ENCODE results near the gene PPT1.

PPT1 gene

GRCh38 chr1:40096977-40097782 lies at the start of gene PPT1:
Gene PPT1, minus strand, starts transcription at chr1:40097252. Its CDS starts 14 bp downstream, at chr1:40097238.
- H3K9me3 ChIP-seq (ENCODE audit: insufficient read depth, low read length, severe bottlenecking) = no peaks in the 10 kb centered on the region
- peak within 1 kb of the TSS; percentile 89 for H3K4me2 ChIP-seq (ENCODE audit: insufficient read depth, low read length)
- H3K4me1 ChIP-seq (ENCODE audit: insufficient read depth, low read length) = peaks cover 31% of the 10 kb centered on the region
- H3K36me3 ChIP-seq (ENCODE audit: insufficient read depth, low read length) = peaks cover 19% of the 10 kb centered on the region; the same call in 1 of the 2 replicates
- TF ChIP-seq EZH2 (IDR thresholded peaks at IDR 0.05; ENCODE audit: borderline replicate concordance, low read depth, low read length, severe bottlenecking) (no peak), CTCF (IDR thresholded peaks at IDR 0.05; ENCODE audit: borderline replicate concordance, extremely low read depth, low read length, poor library complexity, severe bottlenecking) (peak; percentile 37)
- H3K27ac ChIP-seq (ENCODE audit: low read length) = peak within 1 kb of the TSS; percentile 56
- peak; percentile 84 for DNase-seq
- ATAC-seq (ENCODE audit: insufficient read depth, low read depth) = peak; percentile 95
- H3K79me2 ChIP-seq (ENCODE audit: insufficient read depth, low read length) = peaks cover 34% of the 10 kb centered on the region
- no peaks in the 10 kb centered on the region for H4K20me1 ChIP-seq (ENCODE audit: insufficient read depth, low read length)
- H3K4me3 ChIP-seq (ENCODE audit: low read depth in 1 of 2, low read length in 2 of 2) = peak within 1 kb of the TSS; percentile 37 to 69
- peak within 1 kb of the TSS; percentile 60 for H3K9ac ChIP-seq (ENCODE audit: low read depth, low read length)
- peak within 1 kb of the TSS; percentile 95 for H2AFZ ChIP-seq (ENCODE audit: low read depth, low read length)
- no peaks in the 10 kb centered on the region for H3K27me3 ChIP-seq (ENCODE audit: insufficient read depth, low read length, poor library complexity)

- Histone ChIP-seq H3K79me2 (ENCODE audit: insufficient read depth, low read length) (no peaks in the 10 kb centered on the region), H3K4me2 (ENCODE audit: insufficient read depth, low read length) (no peak overlapping the region), H3K9ac (ENCODE audit: low read depth, low read length) (no peak overlapping the region), H4K20me1 (ENCODE audit: insufficient read depth, low read length) (no peaks in the 10 kb centered on the region), H3K9me3 (ENCODE audit: insufficient read depth, low read length, severe bottlenecking) (no peaks in the 10 kb centered on the region), H2AFZ (ENCODE audit: low read depth, low read length) (no peak overlapping the region), H3K4me3 (ENCODE audit: low read depth in 1 of 2, low read length in 2 of 2) (no peak overlapping the region), H3K27ac (ENCODE audit: low read length) (no peak overlapping the region), H3K4me1 (ENCODE audit: insufficient read depth, low read length) (no peaks in the 10 kb centered on the region), H3K27me3 (ENCODE audit: insufficient read depth, low read length, poor library complexity) (peaks cover 27% of the 10 kb centered on the region), H3K36me3 (ENCODE audit: insufficient read depth, low read length) (no peaks in the 10 kb centered on the region)
- peak; percentile 84 for ATAC-seq (ENCODE audit: insufficient read depth, low read depth)
- peak; percentile 58 for DNase-seq
- TF ChIP-seq EZH2 (IDR thresholded peaks at IDR 0.05; ENCODE audit: borderline replicate concordance, low read depth, low read length, severe bottlenecking) (no peak), CTCF (IDR thresholded peaks at IDR 0.05; ENCODE audit: borderline replicate concordance, extremely low read depth, low read length, poor library complexity, severe bottlenecking) (peak; percentile 82)
Observed at GRCh38 chr1:40143891-40144575, 47.0 kb upstream of the PPT1 start.

GRCh38 chr1:40141878-40142535 lies 45.0 kb upstream of the PPT1 start:
- H4K20me1 ChIP-seq (ENCODE audit: insufficient read depth, low read length) = no peaks in the 10 kb centered on the region
- TF ChIP-seq CTCF (IDR thresholded peaks at IDR 0.05; ENCODE audit: borderline replicate concordance, extremely low read depth, low read length, poor library complexity, severe bottlenecking) = no peak
- no peaks in the 10 kb centered on the region for H3K4me1 ChIP-seq (ENCODE audit: insufficient read depth, low read length)
- H3K27ac ChIP-seq (ENCODE audit: low read length) = no peak overlapping the region
- no peak overlapping the region for H3K4me2 ChIP-seq (ENCODE audit: insufficient read depth, low read length)
- no peak overlapping the region for H3K9ac ChIP-seq (ENCODE audit: low read depth, low read length)
- no peak overlapping the region for H2AFZ ChIP-seq (ENCODE audit: low read depth, low read length)
- peaks cover 24% of the 10 kb centered on the region for H3K27me3 ChIP-seq (ENCODE audit: insufficient read depth, low read length, poor library complexity)
- ATAC-seq (ENCODE audit: insufficient read depth, low read depth) (no peak), DNase-seq (no peak)
- H3K4me3 ChIP-seq (ENCODE audit: low read depth in 1 of 2, low read length in 2 of 2) = no peak overlapping the region
- no peaks in the 10 kb centered on the region for H3K36me3 ChIP-seq (ENCODE audit: insufficient read depth, low read length)
- H3K79me2 ChIP-seq (ENCODE audit: insufficient read depth, low read length) = no peaks in the 10 kb centered on the region
- no peaks in the 10 kb centered on the region for H3K9me3 ChIP-seq (ENCODE audit: insufficient read depth, low read length, severe bottlenecking)
